ENCODE results near the gene SMOC2.
"Not testable (repeated sequence)": the region's sequence is repeated elsewhere in the genome, so short reads cannot be mapped to it uniquely, and the experiment has no call there.

SMOC2 gene

GRCh38 chr6:168606722-168607121, 165.7 kb downstream of the SMOC2 start:
- H3K4me3 ChIP-seq (replicated peaks; ENCODE audit: low read depth, low read length), result no peak overlapping the region
- TF ChIP-seq CTCF (IDR thresholded peaks at IDR 0.05; ENCODE audit: low read length, missing control alignments), result no peak
- DNase-seq (ENCODE audit: low read depth), result no peak

GRCh38 chr6:168607272-168608112, 166.5 kb downstream of the SMOC2 start:
- TF ChIP-seq CTCF (IDR thresholded peaks at IDR 0.05; ENCODE audit: low read length, missing control alignments), result no peak
- no peak for DNase-seq (ENCODE audit: low read depth)
- H3K4me3 ChIP-seq (replicated peaks; ENCODE audit: low read depth, low read length), result no peak overlapping the region

- no peak for TF ChIP-seq CTCF (IDR thresholded peaks at IDR 0.05; ENCODE audit: low read length, missing control alignments)
- no peak overlapping the region for H3K4me3 ChIP-seq (replicated peaks; ENCODE audit: low read depth, low read length)
- no peak for DNase-seq (ENCODE audit: low read depth)
Observed at GRCh38 chr6:168608113-168608400, 167.1 kb downstream of the SMOC2 start.

- TF ChIP-seq CTCF (IDR thresholded peaks at IDR 0.05; ENCODE audit: low read length, missing control alignments), result no peak
- no peak overlapping the region for H3K4me3 ChIP-seq (replicated peaks; ENCODE audit: low read depth, low read length)
- no peak for DNase-seq (ENCODE audit: low read depth)
Observed at GRCh38 chr6:168609026-168609685, 168.2 kb downstream of the SMOC2 start.

- no peak for TF ChIP-seq CTCF (IDR thresholded peaks at IDR 0.05; ENCODE audit: low read length, missing control alignments)
- no peak for DNase-seq (ENCODE audit: low read depth)
- H3K4me3 ChIP-seq (replicated peaks; ENCODE audit: low read depth, low read length), result no peak overlapping the region
Observed at GRCh38 chr6:168609914-168610490, 169.0 kb downstream of the SMOC2 start.

GRCh38 chr6:168610966-168611365, 170.0 kb downstream of the SMOC2 start:
- not testable (repeated sequence) for H3K4me3 ChIP-seq (replicated peaks; ENCODE audit: low read depth, low read length); DNase-seq (ENCODE audit: low read depth)

- H3K4me3 ChIP-seq (replicated peaks; ENCODE audit: low read depth, low read length), result no peak overlapping the region
- no peak for DNase-seq (ENCODE audit: low read depth)
- no peak for TF ChIP-seq CTCF (IDR thresholded peaks at IDR 0.05; ENCODE audit: low read length, missing control alignments)
Observed at GRCh38 chr6:168611691-168612090, 170.7 kb downstream of the SMOC2 start.

Measured in fibroblast of pulmonary artery (primary cell).